ENCODE data around the gene ACAA2.
"Not testable (repeated sequence)": the region's sequence is repeated elsewhere in the genome, so short reads cannot be mapped to it uniquely, and the experiment has no call there.

Gene ACAA2

GRCh38 chr18:49839012-49839411, 25.7 kb upstream of the ACAA2 start:
- H3K27ac ChIP-seq (ENCODE audit: low read length): no peak overlapping the region
- H3K9me3 ChIP-seq (ENCODE audit: insufficient read depth, low read length, severe bottlenecking): no peaks in the 10 kb centered on the region
- DNase-seq (no peak), ATAC-seq (ENCODE audit: insufficient read depth, low read depth) (no peak)
- H2AFZ ChIP-seq (ENCODE audit: low read depth, low read length): no peak overlapping the region
- H3K27me3 ChIP-seq (ENCODE audit: insufficient read depth, low read length, poor library complexity): peaks cover 3% of the 10 kb centered on the region
- H3K4me3 ChIP-seq (ENCODE audit: low read depth in 1 of 2, low read length in 2 of 2): no peak overlapping the region
- H4K20me1 ChIP-seq (ENCODE audit: insufficient read depth, low read length): no peaks in the 10 kb centered on the region
- H3K36me3 ChIP-seq (ENCODE audit: insufficient read depth, low read length): no peaks in the 10 kb centered on the region
- H3K4me1 ChIP-seq (ENCODE audit: insufficient read depth, low read length): no peaks in the 10 kb centered on the region
- TF ChIP-seq EZH2 (IDR thresholded peaks at IDR 0.05; ENCODE audit: borderline replicate concordance, low read depth, low read length, severe bottlenecking): no peak
- TF ChIP-seq CTCF (IDR thresholded peaks at IDR 0.05; ENCODE audit: borderline replicate concordance, extremely low read depth, low read length, poor library complexity, severe bottlenecking): no peak
- H3K4me2 ChIP-seq (ENCODE audit: insufficient read depth, low read length): no peak overlapping the region
- H3K79me2 ChIP-seq (ENCODE audit: insufficient read depth, low read length): no peaks in the 10 kb centered on the region
- no peak overlapping the region for H3K9ac ChIP-seq (ENCODE audit: low read depth, low read length)

- TF ChIP-seq CTCF (IDR thresholded peaks at IDR 0.05; ENCODE audit: borderline replicate concordance, extremely low read depth, low read length, poor library complexity, severe bottlenecking) (no peak), EZH2 (IDR thresholded peaks at IDR 0.05; ENCODE audit: borderline replicate concordance, low read depth, low read length, severe bottlenecking) (no peak)
- Histone ChIP-seq H3K36me3 (ENCODE audit: insufficient read depth, low read length) (no peaks in the 10 kb centered on the region), H3K27me3 (ENCODE audit: insufficient read depth, low read length, poor library complexity) (peaks cover 3% of the 10 kb centered on the region), H3K4me1 (ENCODE audit: insufficient read depth, low read length) (no peaks in the 10 kb centered on the region), H4K20me1 (ENCODE audit: insufficient read depth, low read length) (no peaks in the 10 kb centered on the region), H2AFZ (ENCODE audit: low read depth, low read length) (no peak overlapping the region), H3K27ac (ENCODE audit: low read length) (no peak overlapping the region), H3K9me3 (ENCODE audit: insufficient read depth, low read length, severe bottlenecking) (no peaks in the 10 kb centered on the region), H3K4me2 (ENCODE audit: insufficient read depth, low read length) (no peak overlapping the region), H3K9ac (ENCODE audit: low read depth, low read length) (no peak overlapping the region), H3K4me3 (ENCODE audit: low read depth in 1 of 2, low read length in 2 of 2) (no peak overlapping the region), H3K79me2 (ENCODE audit: insufficient read depth, low read length) (no peaks in the 10 kb centered on the region)
- ATAC-seq (ENCODE audit: insufficient read depth, low read depth) (no peak), DNase-seq (no peak)
These were observed 25.0 kb upstream of the ACAA2 start for GRCh38 chr18:49838381-49838780.

GRCh38 chr18:49837889-49838288, 24.6 kb upstream of the ACAA2 start:
- no peaks in the 10 kb centered on the region for H4K20me1 ChIP-seq (ENCODE audit: insufficient read depth, low read length)

GRCh38 chr18:49837316-49837835, 24.0 kb upstream of the ACAA2 start:
- H3K9ac ChIP-seq (ENCODE audit: low read depth, low read length); ATAC-seq (ENCODE audit: insufficient read depth, low read depth); H2AFZ ChIP-seq (ENCODE audit: low read depth, low read length); H4K20me1 ChIP-seq (ENCODE audit: insufficient read depth, low read length); H3K4me1 ChIP-seq (ENCODE audit: insufficient read depth, low read length); H3K9me3 ChIP-seq (ENCODE audit: insufficient read depth, low read length, severe bottlenecking); H3K4me2 ChIP-seq (ENCODE audit: insufficient read depth, low read length); DNase-seq; H3K36me3 ChIP-seq (ENCODE audit: insufficient read depth, low read length); H3K27ac ChIP-seq (ENCODE audit: low read length); H3K79me2 ChIP-seq (ENCODE audit: insufficient read depth, low read length); H3K4me3 ChIP-seq (ENCODE audit: low read depth in 1 of 2, low read length in 2 of 2); H3K27me3 ChIP-seq (ENCODE audit: insufficient read depth, low read length, poor library complexity): not testable (repeated sequence)

More at GRCh38 chr18:49837889-49838288, 24.6 kb upstream of the ACAA2 start:
- no peak overlapping the region for H3K4me2 ChIP-seq (ENCODE audit: insufficient read depth, low read length)
- H3K27ac ChIP-seq (ENCODE audit: low read length): no peak overlapping the region
- no peaks in the 10 kb centered on the region for H3K36me3 ChIP-seq (ENCODE audit: insufficient read depth, low read length)
- ATAC-seq (ENCODE audit: insufficient read depth, low read depth) (no peak), DNase-seq (no peak)
- H3K27me3 ChIP-seq (ENCODE audit: insufficient read depth, low read length, poor library complexity): peaks cover 3% of the 10 kb centered on the region
- no peaks in the 10 kb centered on the region for H3K9me3 ChIP-seq (ENCODE audit: insufficient read depth, low read length, severe bottlenecking)
- no peaks in the 10 kb centered on the region for H3K4me1 ChIP-seq (ENCODE audit: insufficient read depth, low read length)
- H3K79me2 ChIP-seq (ENCODE audit: insufficient read depth, low read length): no peaks in the 10 kb centered on the region
- H2AFZ ChIP-seq (ENCODE audit: low read depth, low read length): no peak overlapping the region
- no peak overlapping the region for H3K9ac ChIP-seq (ENCODE audit: low read depth, low read length)
- no peak overlapping the region for H3K4me3 ChIP-seq (ENCODE audit: low read depth in 1 of 2, low read length in 2 of 2)
- TF ChIP-seq CTCF (IDR thresholded peaks at IDR 0.05; ENCODE audit: borderline replicate concordance, extremely low read depth, low read length, poor library complexity, severe bottlenecking): no peak
- no peak for TF ChIP-seq EZH2 (IDR thresholded peaks at IDR 0.05; ENCODE audit: borderline replicate concordance, low read depth, low read length, severe bottlenecking)
